Epithelial cell of prostate (primary cell): ENCODE data around the gene NOM1.

ENCODE experiments used
- DNase-seq: peaks from one replicate; pipeline ENCODE4 v3.0.0-alpha.2; 2011; ENCODE audit warnings: low read depth, low spot score
- H3K27ac ChIP-seq: fragments of 450-650 bp; 2 replicates; pipeline ENCODE4 v1.5.1; 2017; ENCODE audit warnings: mild to moderate bottlenecking

NOM1 gene

DNA sequence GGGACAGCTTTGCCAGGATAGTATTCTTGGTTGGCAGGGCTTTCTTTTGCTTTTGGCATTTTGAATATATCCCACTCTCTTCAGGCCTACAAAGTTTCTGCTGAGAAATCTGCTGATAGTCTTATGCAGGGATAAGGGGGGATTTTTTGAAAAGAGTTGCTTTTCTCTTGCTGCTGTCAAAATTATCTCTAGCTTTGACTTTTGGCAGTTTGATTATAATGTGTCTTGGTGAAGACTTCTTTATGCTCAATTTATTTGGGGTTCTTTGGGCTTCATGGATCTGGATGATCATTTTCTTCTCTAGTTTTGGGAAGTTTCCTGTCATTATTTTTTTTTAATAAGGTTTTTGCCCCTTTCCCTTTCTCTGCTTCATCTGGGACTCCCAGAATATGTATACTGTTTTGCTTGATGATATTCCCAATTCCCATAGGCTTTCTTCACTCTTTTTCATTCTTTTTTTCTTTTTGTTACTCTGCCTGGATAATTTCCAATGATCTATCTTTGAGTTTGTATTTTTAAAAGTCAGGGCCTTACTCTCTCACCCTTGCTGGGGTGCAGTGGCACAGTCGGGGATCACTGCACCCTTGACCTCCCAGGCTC, 29.6 kb downstream of the NOM1 start:
- DNase-seq = no peak
- no peak overlapping the region for H3K27ac ChIP-seq

DNA sequence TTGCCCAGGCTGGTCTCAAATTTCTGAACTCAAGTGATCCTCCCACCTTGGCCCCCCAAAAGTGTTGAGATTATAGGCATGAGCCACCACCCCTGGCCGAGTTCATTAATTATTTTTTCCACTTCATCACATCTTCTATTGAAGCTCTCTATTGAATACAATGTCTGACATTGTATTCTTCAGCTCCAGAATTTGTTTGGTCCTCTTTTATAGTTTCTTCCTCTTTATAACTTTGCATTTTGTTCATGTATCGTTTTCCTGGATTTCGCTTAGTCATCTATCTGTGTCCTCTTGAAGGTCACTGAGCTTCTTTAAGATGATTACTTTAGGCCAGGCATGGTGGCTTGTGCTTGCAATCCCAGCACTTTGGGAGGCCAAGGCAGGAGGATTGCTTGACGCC, 30.2 kb downstream of the NOM1 start:
- no peak overlapping the region for H3K27ac ChIP-seq
- DNase-seq = no peak

GRCh38 chr7:156984174-156984891, 34.8 kb downstream of the NOM1 start:
- no peak for DNase-seq
- H3K27ac ChIP-seq = no peak overlapping the region

DNA sequence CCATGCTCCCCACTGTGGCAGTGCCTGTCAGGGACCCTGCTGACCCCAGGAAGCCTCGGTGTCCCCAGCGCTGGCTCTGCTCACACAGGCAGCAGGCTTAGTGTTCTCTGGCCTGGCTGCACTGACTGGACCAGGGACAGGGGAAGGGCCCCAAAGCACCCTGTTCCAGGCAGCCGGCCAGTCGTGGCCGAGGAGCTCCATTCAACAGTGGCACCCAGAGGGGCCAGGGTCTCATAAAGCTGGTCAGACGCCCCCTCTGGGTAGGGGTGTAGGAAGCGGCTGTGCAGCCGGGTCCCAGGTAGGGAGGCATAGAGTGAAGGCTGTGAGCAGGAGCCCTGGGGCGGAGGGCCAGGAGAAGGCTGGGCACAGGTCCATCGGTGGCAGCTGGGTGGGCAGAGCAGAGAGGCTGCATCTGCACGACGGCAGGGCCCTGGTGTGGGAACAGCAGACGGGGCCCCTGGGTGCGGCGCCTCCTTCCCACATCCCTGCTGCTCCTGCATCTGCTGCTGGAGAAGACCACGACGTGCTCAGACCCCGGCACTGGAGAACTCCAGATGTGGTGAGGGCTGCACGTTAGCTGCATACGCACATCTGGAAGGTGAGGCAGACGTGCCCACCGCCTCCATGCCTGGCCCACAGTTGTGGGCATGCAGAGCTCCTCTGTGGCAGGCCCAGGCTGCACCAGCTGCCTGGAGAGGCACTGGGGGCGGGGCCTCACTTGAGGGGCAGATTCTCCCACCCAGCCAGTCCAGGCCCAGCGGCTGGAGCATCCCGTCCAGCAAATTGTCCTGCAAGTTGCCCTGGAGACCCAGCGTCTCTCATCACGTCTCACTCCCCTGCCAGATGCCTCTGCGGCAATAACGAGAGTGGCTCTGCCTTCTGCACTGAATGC, 35.8 kb downstream of the NOM1 start:
- H3K27ac ChIP-seq = no peak overlapping the region
- DNase-seq = no peak

GRCh38 chr7:156986378-156986777, 36.9 kb downstream of the NOM1 start:
- DNase-seq = no peak
- H3K27ac ChIP-seq = no peak overlapping the region

DNA sequence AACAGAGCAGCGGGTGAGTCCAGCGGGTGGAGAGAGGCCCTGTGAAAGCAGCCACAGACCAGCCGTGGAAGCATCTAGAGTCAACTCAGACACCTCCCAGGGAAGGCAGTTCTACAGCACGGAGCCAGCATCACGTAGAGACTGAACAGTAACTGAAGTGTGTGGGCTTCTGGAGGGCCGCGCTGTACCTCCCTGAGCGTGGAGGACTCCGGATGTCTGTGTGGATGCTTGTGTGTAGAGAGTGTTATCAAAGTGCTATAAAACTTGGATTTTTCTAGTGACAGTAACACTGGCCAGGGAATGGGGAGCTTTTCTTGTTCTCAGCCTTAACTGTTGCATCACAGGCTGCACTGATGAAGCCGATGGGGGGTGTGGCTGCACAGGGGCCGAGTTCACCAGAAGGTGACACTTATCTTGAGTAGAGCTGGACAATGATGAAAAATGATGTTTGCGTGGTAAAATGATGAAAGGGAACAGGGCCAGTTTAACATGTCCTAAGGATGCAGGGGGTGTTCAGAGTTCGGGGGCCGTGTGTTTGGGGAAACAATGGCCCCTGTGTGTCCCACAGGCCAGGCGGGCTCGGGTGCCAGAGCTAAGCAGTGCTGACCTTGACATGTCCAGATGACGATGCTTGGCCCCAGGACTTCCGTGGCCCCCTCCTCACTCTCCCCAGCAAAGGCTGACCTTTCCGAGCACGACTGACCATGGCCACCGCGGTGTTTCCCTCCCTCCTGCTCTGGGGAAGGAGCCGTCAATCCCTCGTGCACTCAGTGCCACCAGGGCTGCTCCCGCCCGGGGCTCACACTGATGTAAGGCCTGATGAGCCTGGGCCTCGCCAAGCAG, 39.1 kb downstream of the NOM1 start:
- DNase-seq = no peak
- no peak overlapping the region for H3K27ac ChIP-seq

DNA sequence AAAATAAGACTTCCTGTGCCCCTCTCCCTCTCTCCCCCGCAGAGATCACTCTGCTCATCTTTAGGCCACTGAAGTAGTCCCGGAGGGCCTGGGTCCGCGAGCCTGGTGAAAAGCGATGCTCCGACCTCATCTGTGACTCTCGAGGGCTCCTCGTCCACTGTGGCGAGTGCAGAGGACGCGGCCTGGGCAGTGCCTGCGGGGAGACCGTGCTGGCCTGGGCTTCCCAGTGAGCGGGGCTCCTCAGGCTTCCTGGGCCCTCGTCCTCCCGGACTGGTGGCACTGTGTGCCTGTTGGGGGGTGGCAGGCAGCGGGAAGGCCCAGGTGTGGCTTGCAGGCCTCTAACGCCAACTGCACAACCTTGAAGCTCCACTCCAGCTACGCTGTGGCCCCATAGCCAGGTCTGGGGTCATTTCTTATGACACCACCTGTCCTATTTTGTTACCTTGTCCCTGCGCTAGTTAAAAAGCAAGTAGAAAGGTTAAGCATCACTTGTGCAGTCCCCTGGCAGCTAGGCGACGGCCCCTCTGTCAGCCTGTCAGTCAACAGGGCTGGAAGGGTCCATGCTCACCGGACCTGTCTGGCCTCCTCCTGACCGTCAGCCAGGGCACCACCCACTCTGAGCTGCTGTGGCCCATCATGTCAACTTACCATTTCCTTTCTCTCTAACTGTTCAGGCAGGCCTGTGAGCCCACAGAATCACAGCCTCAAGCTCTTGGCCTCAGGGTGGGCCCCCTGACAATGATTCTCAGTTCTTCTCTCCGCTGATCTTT, 40.4 kb downstream of the NOM1 start:
- no peak for DNase-seq
- H3K27ac ChIP-seq = no peak overlapping the region

GRCh38 chr7:156993021-156993924, 43.8 kb downstream of the NOM1 start:
- H3K27ac ChIP-seq = no peak overlapping the region
- no peak for DNase-seq

GRCh38 chr7:156993925-156994235, 44.4 kb downstream of the NOM1 start:
- H3K27ac ChIP-seq = no peak overlapping the region
- no peak for DNase-seq

GRCh38 chr7:156994417-156994816, 44.9 kb downstream of the NOM1 start:
- no peak for DNase-seq
- no peak overlapping the region for H3K27ac ChIP-seq

DNA sequence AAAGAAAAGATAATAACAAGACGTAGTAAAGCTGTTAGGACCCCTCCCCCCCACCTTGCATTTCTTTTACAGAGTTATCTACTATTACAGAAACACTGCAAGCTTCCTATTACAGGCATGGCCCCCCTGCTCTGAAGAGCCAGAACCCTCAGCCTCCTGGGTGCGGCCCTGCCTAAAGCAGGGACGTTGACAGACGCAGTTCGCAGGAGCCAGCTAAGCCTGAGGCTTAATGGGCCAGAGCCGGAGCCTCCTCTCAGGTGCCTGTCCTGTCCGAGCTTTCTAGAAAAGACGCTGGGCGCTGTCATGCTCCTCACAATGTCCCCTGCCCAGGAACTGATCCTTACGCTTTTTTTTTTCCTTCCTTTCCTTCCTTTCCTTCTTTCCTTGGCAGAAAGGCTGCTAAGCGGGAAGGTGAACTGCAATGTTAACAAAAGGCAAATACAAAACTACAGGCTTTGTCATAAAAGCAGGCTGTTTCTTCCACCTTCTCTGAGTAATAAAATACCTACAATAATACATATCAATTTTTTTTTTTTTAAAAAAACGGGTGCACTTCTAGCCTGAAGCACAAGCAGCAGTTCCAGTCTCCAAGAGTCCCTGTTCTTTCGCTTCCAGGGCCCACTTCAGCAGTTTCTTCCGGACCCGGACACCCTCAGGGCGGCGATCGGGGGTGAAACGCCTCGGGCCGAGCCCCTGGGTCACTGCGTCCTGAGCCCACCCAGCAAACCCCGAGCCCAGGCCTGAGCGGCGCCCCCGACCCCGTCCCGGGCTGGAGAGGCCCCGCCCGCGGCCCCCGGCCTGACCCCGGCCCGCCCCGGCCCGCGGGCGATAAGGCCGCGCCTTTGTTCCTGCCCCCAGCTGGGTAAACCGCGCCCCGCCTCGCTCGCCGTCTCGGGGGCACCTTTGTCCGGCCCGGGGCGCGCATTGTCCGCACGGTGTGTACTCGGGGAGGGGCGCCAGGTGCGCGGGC, 49.8 kb downstream of the NOM1 start:
- DNase-seq = no peak
- no peak overlapping the region for H3K27ac ChIP-seq

DNA sequence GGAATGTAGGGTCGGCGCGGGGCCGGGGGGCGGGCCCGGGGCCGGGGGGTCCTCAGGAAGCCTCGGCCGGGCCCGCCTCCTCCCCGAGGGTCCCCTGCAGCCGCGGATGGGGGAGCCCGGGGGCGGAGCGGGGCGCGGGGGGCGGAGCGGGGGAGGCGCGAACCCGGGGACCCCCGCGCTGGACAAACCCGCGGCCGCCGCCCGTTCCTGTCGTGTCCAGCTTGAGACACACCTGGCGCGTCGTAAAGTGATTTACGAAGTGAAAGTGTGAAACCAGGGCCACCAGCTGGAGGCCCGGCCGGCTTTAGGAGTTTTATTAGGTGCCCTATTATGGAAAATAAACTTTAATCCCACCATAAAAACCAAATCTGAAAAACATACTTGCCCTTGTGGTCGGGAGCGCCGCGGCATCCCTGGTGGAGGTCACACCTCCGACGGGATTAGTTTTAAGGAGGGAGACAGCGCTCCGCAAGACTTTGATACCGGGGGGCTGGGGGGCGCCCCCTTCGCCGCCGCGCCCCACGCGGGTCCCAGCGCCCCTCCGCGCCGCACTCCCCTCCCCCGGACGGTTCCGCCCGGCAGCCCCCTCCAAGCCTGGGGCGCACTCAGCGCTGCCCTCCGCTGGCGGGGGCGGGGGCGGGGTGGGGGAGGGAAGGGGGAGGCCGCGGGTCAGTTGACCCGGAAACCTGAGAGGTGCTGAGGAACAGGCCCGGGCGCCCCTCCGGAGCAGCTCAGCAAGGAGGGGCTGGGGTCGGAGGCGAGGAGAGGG, 50.6 kb downstream of the NOM1 start:
- no peak overlapping the region for H3K27ac ChIP-seq
- no peak for DNase-seq

GRCh38 chr7:157000741-157001653, 51.5 kb downstream of the NOM1 start:
- H3K27ac ChIP-seq = no peak overlapping the region
- no peak for DNase-seq

DNA sequence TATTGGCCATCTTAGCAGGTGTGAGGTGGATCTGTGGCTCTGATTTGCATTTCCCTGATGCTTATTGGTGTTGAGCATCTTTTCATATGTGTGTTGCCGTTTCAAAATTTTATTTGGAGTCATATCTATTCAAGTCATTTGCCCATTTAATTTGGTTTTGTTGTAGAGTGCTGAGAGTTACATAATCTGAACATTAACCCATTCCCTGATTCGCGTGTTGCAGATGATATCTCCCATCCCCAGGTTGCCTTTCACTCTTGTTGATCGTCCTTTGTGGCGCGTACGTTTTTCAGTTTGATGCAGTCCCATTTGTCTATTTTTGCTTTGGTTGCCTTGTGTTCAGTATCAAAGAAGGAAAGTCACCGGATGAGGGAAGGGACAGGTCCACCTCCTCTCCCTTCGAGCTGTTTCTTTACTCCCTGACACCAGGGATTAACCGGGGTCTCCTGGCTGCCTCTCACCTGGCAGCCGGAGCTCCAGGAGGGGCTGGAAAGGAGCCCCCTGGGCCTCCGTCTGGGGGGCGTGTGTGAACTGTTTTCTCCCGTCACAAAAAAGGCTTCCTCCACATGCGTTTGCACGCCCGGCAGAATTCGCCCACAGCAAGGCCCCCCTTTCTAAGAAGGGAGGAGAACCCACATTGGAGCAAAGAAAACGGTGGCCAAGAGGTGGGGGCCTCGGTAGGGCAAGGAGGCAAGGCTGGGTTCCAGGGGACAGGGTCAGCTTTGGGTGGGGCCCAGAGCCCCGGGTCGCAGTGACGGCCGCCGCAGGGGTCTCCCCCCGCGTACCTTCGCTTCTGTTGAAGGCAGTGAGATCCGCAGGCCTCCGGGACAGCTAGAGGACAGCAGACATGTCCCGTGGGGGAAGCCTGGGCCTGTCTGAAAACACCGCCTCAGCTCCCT, 52.7 kb downstream of the NOM1 start:
- H3K27ac ChIP-seq = no peak overlapping the region
- no peak for DNase-seq

DNA sequence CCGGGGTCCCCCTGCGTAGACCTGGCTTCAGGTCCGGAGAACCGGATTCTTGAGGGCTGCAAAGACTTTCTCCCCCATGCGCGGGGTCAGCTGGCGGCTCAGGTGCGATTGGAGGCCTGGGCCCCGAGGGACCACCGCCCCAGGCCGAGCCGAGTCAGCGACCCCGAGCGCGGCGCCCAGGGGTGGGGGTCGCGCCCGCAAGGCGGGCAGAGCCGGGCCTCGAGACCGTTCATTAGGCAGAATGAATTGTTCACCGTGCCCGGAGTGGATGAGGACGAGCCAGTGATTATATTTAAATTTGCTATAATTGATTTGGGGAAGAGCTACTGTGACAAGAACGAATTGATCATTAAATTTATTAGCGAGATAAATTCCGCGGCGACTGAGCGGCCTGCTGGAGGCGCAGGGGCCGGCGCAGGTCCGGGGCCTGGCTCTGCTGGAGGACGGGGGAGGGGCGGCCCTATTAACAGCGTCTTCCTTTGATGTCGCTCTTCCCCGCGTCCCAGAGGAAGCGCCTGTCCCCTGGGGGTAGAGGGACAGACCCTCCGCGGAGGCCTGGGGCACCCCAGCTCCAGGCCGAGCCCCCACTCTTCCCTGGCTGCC, 53.4 kb downstream of the NOM1 start:
- no peak overlapping the region for H3K27ac ChIP-seq
- no peak for DNase-seq
